NCI-H2107 treated with DMSO at 0.1 percent for 48 hours (cell line): Measurements from ENCODE around the gene KRT86.

Experiments
- DNase-seq: peaks from one replicate; lab custom pipeline; 2025; ENCODE audit not compliant: unreplicated experiment; lab: John Stamatoyannopoulos, UW

KRT86 gene

DNA sequence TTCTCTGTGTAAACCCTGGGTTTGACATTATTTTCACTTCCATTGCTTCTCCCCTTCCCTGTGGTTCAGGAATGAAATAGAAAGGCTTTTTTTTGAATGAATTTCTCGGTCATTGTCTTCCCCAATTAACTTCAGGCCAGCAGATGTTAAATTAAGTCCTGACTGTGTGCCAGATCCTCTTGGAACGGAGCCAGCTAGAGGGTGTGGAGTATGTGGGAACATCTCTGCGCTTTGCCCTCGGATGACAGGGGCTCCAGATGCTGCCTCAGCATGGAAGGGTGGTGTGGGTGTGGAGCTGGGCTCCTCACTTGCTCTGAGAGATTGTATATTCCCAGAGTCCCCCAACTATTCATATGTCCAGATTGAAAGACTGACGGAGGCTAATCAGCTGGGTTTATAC, 79.8 kb downstream of the KRT86 start:
- no peak for DNase-seq

DNA sequence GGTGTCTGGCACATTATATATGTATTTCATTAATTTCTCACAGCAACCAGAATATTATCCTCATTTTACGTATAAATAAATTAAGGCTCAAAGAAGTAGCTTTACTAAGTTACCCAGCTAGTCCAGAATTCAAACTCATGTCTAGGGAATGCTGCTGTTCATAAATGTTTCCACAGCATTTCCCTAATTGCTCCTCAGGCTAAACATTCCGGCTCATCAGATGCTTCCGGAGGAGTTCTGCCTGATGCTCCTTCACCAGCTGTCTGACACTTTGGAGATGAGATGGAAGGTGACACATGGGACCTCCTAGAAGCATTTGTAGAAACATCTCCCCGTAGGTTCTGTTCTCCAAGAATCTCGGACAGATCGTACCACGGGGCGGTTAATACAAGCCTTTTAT, 80.7 kb downstream of the KRT86 start:
- DNase-seq: no peak

DNA sequence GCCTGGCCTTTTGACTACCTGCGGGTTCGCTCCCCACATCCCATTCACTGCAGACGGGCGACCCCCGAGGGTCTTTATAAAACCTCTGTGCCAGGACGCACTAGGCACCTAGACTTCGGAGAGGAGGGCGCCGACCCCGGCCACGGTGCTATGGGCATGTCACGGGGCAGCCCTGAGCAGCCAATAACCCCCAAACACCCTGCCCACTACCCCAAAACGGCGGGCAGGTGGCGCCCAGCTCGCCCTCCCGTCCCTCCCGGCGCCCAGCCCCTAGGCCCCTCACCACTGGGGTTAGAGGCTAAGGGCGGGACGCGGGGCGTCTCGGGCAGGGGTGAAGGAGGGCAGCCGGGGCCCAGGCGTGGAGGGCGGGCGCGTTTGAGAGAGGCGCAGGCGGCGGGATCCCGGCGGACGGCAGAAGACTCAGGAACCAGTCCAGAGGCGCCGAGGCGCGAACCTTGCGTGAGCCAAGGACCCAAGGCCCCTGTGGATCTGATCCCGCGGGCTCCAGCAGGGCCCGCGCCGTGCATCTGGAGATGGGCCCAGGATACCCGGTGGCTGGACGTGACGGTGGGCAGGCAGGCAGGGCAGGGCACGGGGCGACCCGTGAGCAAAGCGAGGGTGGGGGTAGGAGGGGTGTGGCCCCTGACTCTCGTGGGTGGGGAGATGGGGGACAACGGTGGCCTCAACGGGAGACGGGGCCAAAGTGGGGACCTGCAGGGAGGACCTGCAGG, 81.8 kb downstream of the KRT86 start:
- DNase-seq: no peak

DNA sequence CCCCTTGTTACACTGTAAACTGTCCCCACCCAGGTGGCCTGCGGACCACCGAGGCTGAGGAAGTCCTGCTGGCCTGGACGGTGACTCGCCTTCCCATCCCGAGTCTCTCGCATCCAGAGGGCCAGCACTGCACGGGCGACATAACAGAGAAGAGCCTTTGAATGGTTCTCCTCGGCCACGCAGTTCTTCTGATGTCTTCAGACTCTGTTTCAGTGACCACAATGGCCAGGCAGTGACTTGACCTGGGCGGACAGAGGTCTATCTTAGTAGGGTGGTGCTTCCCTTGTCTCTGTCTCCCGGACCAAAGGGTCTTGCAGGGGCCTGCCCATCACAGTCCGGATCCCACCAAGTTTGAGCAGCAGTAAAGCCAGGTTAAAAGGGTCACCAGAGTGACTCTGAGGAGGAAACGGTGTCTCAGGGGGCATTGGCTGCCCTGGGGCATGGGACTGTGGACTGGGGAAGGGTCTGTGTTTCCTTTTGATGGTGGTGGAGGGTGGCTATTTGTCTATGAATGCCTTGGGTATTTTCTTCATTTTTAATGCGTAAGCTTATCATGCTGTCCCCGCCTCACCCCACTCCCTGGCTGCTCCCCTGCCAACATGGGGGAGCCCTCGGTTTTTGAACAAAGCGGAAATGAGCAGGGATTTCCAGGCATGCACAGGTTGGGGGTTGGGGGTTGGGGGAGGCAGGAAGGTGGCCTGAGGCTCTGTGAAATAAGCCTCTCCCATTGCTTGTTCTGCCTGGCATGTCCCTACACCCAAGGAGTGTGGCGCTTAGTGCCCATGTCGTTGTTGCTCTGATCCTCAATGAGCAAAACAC, 82.5 kb downstream of the KRT86 start:
- DNase-seq: no peak
